K562 (cell line): ENCODE results near the gene SLC20A1.

Experiments
- EP300 ChIP-seq: IDR thresholded peaks from 2 replicates; pipeline ENCODE4 v1.6.1; 2012; ENCODE audit warnings: low read length, improper control_type of control experiment
- JUN ChIP-seq, 2 experiments: sonication (generic) in 1 of 2; formaldehyde crosslinking in 1 of 2; IDR thresholded peaks; 2 replicates each; pipeline versions ENCODE4 v1.6.1 to v1.8.0; 2012 to 2022; ENCODE audit warnings: borderline replicate concordance in 2 of 2, mild to moderate bottlenecking in 2 of 2, improper control_type of control experiment in 1 of 2, low read depth in 1 of 2, low read length in 1 of 2, missing genetic modification reagents in 1 of 2
- POLR2A ChIP-seq: fragments of 450-650 bp; conservative IDR thresholded peaks from 2 replicates; pipeline ENCODE4 v1.6.1; 2016
- THRA ChIP-seq: fragments of 450-650 bp; IDR thresholded peaks from 2 replicates; pipeline ENCODE4 v1.6.1; 2017; ENCODE audit warnings: mild to moderate bottlenecking, moderate library complexity
- ZNF121 ChIP-seq: sonication (generic); formaldehyde crosslinking; conservative IDR thresholded peaks from 2 replicates; pipeline ENCODE4 v1.8.0; 2022; ENCODE audit warnings: missing genetic modification reagents
- ZNF232 ChIP-seq: sonication (generic); formaldehyde crosslinking; IDR thresholded peaks from 2 replicates; pipeline ENCODE4 v1.8.0; 2022; ENCODE audit warnings: mild to moderate bottlenecking, missing genetic modification reagents
- ZNF282 ChIP-seq: sonication (generic); formaldehyde crosslinking; IDR thresholded peaks from 2 replicates; pipeline ENCODE4 v1.8.1; 2023; ENCODE audit warnings: missing genetic modification reagents
- ZNF384 ChIP-seq: IDR thresholded peaks from 2 replicates; pipeline ENCODE4 v1.6.1; 2012; ENCODE audit warnings: low read depth, low read length, improper control_type of control experiment

- TF ChIP-seq EP300: no peak
- no peak for TF ChIP-seq ZNF121
- TF ChIP-seq POLR2A: no peak
- TF ChIP-seq THRA: no peak
- no peak for TF ChIP-seq ZNF282 (CRISPR knock-in tag)
- no peak for TF ChIP-seq ZNF384
- TF ChIP-seq ZNF232 (CRISPR knock-in tag): no peak
- no peak for TF ChIP-seq JUN (IDR thresholded peaks at IDR 0.05; ENCODE audit: borderline replicate concordance, low read depth, low read length)
- TF ChIP-seq JUN (CRISPR knock-in tag; IDR thresholded peaks at IDR 0.05; ENCODE audit: borderline replicate concordance): no peak
Measured at GRCh38 chr2:112699984-112700667, 54.4 kb downstream of the SLC20A1 start.
